GM03348 (cell line): ENCODE results near the gene DGKI.

Experiments used
- DNase-seq: peaks from one replicate; pipeline ENCODE4 v3.0.0; 2012; ENCODE audit warnings: low spot score

The DGKI gene

DNA sequence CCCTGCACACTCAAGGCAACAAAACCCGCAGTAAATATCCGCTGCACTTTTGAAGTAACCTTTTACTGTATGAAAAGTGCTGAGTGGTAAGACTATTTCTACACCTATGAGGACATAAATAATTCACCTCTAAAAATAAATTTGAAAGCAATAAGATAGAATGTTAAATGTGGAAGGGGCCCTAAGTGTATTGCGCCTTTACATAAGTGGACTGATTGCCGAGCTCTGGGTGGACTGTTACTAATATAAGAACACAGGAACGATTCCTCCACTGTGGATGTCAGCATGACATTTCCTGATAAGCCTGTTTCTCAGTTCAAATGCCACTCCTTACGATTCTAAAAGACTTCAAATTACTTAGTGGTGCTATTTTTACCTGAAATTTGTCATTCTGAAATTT, 311.2 kb downstream of the DGKI start:
- no peak for DNase-seq

DNA sequence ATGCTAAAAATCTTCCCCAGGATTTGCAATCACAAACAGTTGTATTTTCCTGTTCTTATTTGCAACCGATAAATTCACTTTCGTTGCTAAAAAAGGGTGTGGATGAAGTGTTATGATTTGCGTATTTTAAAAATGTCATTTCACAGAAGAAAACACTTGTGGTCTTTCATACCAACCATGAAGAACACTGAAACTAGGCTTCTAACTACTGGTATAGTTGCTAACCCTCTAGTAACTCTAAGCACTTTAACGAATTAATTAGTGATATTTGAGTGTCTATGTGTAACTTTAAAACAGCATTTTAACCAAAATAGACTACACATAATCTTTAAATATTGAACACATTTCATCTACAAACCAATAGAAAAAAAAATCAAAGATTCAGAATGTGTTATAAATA, 315.1 kb downstream of the DGKI start:
- no peak for DNase-seq

DNA sequence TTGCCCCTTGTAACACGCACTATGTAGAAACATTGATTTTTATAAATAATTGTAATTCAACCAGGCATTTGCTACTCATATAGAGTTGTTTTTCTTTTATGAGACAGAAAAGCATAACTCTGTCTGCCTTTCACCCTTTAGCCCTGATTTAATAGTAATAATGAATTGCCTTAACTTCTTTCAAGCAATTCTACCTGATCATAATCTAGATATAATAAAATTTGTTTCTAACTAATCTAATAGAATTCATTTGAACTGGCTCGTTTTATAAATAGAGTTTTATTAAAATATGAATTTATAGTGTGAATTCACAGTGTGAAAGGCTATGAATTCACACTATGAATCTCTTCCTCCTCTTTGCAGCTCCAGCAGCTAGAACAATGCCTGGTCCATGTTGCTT, 319.1 kb downstream of the DGKI start:
- DNase-seq, result no peak

DNA sequence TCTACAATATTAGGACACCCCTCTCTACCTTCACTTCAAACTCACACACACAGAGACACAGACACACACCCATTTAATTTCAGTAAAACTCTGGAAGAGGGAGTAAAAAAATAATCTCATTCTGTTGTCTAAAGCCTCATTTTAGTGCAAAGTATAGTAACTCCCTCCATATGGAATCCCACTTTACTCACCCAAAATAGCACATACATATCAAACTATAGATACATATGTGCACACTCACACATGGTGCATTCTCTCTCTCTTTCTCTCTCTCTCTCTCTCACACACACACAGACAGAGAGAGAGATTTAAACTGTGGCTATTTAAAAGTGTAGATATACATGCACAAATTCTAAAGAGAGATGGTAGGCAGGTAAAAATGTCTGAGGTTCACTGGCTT, 323.6 kb downstream of the DGKI start:
- no peak for DNase-seq

DNA sequence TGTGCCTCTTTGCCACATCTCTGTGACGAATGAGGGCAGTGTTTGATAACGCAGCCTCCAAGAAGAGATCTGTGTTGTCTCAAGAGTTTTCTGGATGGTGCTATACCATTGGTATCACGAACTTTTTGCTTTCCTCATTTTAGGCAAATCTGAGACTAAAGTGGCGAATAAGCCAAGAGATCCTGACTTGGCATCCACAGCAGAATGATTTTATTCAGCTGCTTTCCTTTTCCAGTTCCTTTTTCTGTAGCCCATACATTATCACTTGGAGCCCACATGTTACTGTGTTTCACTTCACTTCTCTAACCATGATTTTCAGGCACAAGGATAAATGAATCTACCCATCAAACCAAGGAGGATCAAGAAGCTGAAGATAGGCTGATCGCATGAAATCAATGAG, 325.3 kb downstream of the DGKI start:
- DNase-seq, result no peak

DNA sequence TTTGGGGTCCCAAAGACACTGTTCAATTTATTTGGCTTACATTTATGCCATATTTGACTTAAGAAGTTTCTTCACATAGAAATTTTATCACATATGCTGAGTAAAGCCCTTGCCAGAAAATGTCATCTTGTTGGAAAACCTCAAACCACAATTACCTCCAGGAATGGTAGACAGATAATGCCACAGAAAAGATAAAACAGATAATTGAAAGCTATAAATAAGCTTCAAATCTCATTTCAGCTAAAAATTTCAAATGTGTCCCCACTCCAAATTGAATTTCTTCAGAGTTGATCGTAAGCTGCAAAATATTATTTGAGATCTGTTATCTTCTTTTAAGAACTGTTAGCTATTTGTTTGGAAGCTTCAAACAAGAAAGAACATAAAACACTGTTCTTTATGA, 326.8 kb downstream of the DGKI start:
- DNase-seq, result peak; percentile 10

DNA sequence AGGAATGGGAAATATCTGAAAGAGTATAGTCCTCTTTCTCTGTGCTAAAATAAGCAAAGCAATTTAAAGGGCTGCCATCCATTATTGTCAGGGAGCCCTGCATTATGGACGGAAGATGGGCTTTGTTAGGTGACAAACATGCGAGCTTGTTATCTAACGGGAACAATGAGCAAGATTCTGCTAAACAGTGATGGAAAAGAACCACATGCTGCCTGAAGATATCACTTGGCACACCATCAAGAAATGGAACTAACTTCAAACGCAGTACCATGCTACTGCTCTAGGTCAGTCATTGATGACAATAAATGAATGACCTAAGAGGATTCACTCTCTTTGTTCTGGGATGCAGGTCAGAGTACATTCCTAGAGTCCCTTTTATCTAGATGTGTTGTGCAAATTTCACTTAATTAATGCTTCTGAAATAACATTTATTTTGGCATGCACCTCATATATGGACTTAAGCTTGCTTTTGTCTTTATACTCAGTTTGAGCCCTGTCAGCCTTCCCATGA, 327.5 kb downstream of the DGKI start:
- DNase-seq, result no peak

DNA sequence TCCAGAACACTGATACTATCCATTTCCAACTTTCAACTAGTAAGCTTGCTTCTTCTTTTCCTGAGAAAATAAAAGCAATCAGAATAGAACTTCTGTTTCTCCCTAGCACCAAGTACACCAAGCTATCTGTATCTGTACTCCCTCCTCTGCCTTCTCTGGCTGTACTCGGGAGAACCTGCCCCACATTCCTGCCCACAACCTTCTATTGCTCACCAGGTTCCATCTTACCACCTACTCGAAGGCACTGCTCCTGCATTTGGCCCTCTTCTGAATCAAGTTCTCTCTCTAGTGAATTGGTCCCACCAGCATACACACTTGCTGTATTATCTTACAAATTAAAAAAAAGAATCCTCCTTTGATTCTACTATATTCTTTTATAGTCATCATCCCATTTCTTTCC, 333.7 kb downstream of the DGKI start:
- DNase-seq, result no peak

DNA sequence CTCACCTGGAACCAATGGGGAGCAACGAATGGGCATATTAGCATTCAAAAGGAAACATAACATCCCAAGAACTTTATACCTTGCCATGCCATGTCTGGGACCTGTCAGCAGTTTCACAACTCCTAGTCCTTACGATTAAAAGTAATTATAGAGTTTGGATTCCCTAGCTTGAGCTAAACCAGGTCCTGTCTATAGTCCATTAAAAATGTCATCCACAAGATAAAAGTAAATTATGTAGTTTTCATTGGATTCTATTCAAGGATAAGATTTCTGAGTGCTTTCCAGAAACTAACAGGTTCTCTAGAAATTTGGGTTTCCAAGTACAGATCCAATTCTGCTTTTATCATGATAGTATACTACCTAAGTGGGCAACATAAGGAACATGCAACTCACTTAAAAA, 339.7 kb downstream of the DGKI start:
- DNase-seq, result no peak

DNA sequence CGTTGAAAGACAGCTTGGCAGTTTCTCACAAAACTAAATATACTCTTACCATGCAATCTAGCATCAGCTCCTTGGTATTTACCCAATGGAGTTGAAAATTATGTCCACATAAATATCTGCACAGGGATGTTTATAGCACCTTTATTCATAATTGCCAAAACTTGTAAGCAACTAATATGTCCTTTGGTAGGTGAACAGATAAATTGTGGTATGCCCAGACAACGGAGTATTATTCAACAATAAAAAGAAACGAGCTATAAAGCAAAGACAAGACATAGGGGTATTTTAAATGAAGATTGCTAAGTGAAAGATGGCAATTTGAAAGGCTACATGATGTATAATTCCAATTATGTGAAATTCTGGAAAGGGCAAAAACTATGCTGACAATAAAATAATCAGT, 340.7 kb downstream of the DGKI start:
- DNase-seq, result no peak

DNA sequence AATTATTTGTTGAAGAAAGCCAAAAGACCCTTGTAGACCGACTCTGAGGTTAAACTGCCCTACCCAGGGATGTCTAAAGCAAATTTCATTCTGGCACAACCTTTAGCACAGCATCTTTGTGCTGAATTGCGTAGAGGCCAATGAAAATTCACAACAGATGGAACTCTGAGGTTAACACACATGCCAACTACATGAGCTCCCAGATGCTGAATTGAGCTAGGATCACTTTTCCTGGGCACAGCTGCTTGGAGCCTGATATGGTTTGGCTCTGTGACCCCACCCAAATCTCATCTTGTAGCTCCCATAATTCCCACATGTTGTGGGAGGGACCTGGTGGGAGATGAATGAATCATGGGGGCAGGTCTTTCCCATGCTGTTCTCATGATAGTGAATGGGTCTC, 345.2 kb downstream of the DGKI start:
- DNase-seq, result no peak

DNA sequence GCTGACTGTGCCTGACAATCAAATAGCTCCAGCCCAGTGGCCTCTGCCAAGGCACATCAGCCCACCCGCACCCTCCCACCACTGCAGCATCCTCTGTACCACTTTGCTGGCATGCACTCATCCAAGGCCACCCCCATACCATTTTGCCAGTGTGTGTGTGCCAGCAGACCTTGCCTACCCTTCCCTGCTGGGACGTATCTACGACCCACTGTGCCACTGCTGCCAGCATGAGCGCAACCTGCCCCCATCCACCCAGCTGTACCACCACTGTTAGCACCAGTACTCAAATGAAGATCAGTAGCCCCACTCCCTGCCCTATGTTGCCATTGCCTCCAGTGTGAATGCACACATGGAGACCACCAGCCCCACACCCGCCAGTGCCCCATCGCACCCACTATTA, 353.9 kb downstream of the DGKI start:
- DNase-seq, result no peak

DNA sequence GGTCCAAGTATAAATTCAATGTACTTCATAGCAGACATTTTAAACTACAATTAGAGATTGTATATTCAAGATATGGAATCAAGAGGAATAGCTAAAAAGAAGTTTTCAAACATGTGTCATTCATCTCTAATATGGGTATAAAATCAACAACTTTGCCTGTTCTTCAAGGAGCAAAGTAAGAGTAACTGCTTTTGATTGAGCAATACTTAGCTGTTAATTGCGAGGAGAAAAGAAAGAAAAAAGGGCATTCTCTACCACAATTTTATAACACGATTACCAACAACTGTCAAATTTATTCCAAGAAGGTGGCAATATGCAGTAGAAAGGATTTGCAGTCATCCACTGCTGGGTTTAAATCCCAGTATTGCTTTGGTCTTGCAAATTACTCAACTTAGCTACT, 356.9 kb downstream of the DGKI start:
- DNase-seq, result no peak

DNA sequence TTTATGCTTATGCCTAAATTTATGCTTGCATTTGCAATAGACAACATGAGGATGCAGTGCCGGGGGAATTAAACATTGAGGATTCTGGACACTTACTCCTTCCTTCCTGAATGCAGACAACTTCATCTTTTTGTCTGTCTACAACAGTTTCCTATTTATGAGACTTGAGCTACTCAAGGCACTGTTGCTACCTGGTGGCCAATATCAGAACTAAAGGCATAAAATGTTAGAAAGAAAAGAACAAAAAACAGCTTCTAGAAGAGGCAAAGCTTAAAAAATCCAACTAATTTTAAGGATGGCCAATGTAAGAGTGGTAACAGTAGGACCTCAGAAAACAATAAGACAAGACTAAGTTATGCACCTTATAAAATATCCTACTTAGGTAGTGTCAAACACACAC, 358.7 kb downstream of the DGKI start:
- no peak for DNase-seq

DNA sequence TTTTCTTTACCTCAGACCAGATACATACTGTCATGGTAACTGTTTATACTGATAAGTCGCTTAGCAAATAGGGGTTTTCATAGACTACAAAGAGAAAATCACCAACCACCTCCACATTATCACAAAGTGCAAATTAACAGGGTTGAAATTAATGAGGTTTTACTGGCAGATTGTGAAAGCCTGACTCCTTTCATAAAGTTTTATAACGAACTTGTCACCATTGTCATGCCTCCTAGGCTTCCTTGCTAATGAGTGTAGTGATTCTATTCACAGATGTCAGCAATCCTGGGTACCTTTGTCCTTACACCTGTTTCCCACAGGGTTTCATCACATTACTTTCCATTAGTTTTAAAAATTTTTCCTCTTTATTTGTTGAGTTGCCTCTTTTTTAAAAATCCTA, 361.0 kb downstream of the DGKI start:
- DNase-seq, result no peak

DNA sequence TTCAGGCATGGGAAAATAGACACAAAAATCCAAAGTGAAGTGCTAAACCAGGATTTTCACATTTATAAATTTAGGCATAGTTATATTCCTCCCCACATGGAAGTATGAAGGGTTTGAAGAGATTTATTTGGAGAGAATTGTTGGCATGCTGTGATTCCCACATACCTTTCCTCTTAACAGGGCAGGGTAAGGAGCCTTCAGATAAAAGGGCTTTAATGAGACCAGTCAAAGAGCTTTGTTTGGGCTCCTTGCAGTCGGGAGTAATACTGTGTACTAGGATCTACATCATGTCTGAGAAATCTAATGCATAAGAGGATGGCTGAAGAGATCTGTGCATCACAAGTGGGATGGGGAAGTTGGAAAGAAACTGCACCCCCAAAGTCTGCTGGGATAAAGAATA, 362.4 kb downstream of the DGKI start:
- DNase-seq, result no peak

DNA sequence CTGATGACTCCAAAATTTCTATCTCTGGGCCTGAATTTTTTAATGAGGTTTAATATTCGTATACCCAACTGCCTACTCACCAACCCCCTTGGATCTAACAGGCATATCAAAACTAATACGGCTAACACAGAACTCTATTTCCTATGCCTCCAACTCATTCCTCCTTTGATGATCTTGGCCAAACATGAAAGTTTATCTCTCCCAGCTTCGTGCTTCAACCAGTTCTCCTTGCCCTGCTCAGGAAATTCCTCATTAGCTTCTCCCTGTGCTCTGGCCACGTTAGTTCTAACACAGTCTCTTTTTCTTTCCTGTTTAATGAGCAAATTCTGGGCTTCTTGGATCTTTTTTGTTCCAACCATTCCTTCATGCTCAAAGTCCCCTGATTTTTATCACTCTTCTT, 364.3 kb downstream of the DGKI start:
- no peak for DNase-seq

DNA sequence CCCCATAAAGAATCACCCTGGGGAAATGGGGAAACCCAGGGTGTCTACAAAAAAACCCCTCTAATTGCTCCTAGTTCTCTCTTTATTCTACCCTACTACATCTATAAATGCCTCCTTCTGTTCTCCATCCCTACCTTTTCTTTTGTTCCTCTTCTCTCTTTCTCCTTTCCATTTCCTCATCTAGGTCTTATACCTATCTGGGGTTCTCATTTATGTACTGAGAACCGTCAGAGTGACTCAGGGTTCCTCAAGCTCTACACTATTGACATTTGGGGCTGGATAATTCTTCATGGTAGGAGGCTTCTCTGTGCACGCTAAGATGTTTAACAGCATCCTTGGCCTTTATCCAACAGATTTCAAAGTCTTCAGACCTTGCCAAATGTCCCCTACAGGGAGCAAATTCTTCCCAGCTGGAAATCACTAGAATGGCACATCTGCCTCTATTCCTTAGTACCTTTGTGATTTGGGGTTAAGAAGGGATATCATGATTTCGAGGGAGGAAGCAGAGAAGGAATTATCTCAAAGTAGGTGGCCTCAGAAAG, 365.9 kb downstream of the DGKI start:
- DNase-seq, result no peak

DNA sequence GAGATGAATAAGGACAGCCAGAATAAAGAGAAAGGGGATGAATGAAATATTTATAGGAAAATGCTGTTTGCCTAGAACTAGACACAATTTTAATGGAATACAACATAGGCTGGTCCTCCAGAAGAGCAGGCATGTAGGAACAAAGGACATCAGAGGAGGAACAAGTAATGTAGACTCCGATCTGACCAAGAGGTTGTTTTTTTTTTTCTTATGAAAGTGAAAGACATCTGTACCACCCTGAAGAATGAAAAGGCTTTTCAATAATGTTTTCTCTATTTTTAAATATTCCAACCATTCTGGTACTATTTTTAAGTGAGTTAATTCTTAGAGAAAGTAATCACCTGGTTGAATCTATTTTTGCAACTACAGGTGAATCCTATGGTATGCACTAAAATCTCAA, 366.4 kb downstream of the DGKI start:
- DNase-seq, result no peak

DNA sequence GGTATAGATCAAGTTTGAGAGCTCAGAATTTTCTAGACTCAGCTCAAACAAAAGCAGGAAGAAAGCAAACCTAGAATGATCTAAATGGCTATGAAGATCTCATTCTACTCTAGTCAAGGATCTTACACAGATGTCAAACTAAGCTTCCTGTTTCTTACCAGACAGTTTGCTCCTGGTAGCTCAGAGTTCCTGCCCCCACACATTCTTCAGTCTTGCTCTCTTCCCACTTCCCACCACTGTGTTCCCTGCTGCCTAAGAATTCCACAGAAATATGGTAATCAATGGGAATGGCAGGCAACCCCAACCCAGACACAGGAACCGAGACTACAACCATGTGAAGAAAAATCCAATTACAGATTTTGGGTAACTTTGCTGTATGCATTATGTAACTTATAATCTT, 369.8 kb downstream of the DGKI start:
- DNase-seq, result peak; percentile 56

DNA sequence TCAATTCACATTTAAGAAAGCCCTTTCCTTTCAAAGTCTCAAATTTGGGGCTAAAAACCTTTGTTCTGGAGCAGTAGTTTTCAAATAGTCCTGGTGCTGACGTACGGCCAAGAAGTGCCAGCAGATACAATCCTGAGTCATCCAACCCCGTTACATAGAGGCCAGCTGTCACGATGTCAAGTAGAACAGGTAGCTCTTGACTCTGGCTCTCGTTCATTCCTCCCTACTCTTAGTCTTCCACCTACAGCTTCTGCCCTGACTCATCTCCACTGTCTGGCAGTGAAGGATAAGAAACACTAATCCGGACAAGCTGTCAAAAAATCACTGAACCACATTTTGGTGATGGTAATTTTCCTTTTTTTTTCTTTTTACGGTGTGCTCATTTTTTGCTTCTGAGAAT, 370.8 kb downstream of the DGKI start:
- DNase-seq, result peak; percentile 13

DNA sequence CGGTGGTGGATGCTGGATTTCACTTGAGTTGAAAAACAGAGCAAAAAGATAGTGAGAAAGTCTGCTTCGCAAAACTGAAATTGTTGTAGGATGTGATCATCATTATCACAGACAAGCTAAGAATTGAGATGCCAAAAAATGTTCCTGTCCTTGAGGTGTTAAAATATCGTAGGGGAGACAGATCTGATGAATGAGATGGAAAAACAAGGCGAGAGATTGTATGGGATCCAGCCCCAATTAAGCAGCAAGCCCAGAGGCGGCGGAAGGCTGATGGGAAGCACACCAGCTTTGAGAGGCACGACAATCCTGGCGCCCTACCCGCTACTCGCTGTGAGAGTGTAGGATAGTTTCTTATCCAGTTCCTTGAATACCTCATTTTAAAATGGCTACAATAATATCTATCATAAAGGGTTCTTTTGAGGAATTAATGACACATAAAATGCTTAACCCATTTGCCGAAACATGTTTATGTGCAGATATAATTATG, 372.2 kb downstream of the DGKI start:
- no peak for DNase-seq

DNA sequence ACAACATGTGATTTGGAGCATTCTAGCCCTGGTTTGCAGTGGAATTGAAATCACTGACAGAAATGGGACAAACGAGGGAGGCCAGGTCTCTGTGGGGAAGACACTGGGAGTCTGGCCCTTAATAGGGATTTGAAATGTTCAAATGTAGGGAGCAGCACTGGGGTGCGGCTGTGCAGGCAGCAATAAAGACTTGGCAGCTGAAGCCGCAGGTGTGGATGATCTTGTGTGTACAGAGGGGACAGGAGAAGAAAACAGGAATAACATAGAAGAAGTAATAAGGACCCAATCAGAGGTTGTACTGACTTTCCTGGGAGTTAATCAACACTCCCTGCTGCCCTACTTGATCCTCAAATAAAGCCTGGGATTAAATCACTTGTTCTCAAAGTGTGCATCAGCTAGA, 375.6 kb downstream of the DGKI start:
- DNase-seq, result no peak

DNA sequence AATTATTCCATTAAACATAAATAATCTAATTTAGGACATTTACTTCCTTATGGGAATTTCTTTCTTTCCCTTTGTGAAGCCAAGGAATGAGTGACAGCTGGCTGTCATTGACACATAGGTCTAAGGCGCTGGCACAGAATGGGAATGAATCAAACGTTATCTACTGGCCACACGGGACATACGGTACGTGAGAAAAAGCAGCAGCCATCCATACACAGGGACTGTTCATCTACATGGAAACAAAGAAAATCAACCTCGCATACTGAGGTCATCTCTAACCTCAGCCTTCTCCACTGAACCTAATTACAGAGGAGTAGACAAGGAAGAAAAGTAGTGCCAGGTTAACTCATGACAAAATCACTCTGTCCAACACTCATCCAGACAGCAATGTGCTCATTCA, 376.9 kb downstream of the DGKI start:
- no peak for DNase-seq
